Loucy (cell line): ENCODE measurements around the gene ANO8.

Source experiments
- H2AFZ ChIP-seq: fragments of 200-600 bp; sonication (generic); 2 replicates; pipeline ENCODE4 v1.6.0; 2016; ENCODE audit warnings: antibody characterized with exemption, mild to moderate bottlenecking, low read length, moderate library complexity
- H3F3A ChIP-seq: fragments of 200-600 bp; 2 replicates; pipeline ENCODE4 v1.6.0; 2016; ENCODE audit warnings: antibody characterized with exemption, low read depth, mild to moderate bottlenecking
- H3K27me3 ChIP-seq: fragments of 200-600 bp; sonication (generic); 2 replicates; pipeline ENCODE4 v1.6.1; 2014; ENCODE audit warnings: low read length, mild to moderate bottlenecking; ENCODE audit not compliant: insufficient read depth, poor library complexity, severe bottlenecking
- H3K36me3 ChIP-seq: fragments of 200-600 bp; sonication (generic); 2 replicates; pipeline ENCODE4 v1.6.1; 2016; ENCODE audit warnings: low read length; ENCODE audit not compliant: insufficient read depth
- H3K4me1 ChIP-seq: fragments of 200-600 bp; sonication (generic); 2 replicates; pipeline ENCODE4 v1.5.1; 2014; ENCODE audit warnings: low read length, mild to moderate bottlenecking; ENCODE audit not compliant: insufficient read depth, poor library complexity, severe bottlenecking
- H3K4me2 ChIP-seq: fragments of 200-600 bp; sonication (generic); 2 replicates; pipeline ENCODE4 v1.6.0; 2014; ENCODE audit warnings: antibody characterized with exemption, low read length, low read depth, mild to moderate bottlenecking; ENCODE audit not compliant: poor library complexity, severe bottlenecking
- H3K4me3 ChIP-seq: fragments of 200-600 bp; sonication (generic); 2 replicates; pipeline ENCODE4 v1.5.1; 2014; ENCODE audit warnings: low read length, mild to moderate bottlenecking, mixed read lengths; ENCODE audit not compliant: poor library complexity, severe bottlenecking
- H3K79me2 ChIP-seq: fragments of 200-600 bp; sonication (generic); 2 replicates; pipeline ENCODE4 v1.6.1; 2014; ENCODE audit warnings: low read length; ENCODE audit not compliant: insufficient read depth
- H3K9ac ChIP-seq: fragments of 200-600 bp; sonication (generic); 2 replicates; pipeline ENCODE4 v1.6.0; 2014; ENCODE audit warnings: mild to moderate bottlenecking, low read depth, low read length, moderate library complexity; ENCODE audit not compliant: poor library complexity, severe bottlenecking
- H3K9me2 ChIP-seq: fragments of 200-600 bp; sonication (generic); replicated peaks from 2 replicates; pipeline ENCODE4 v1.6.1; 2016; ENCODE audit warnings: low read depth, low read length, mixed read lengths
- H3K9me3 ChIP-seq: fragments of 200-600 bp; sonication (generic); 2 replicates; pipeline ENCODE4 v1.6.1; 2014; ENCODE audit warnings: mild to moderate bottlenecking, antibody characterized with exemption, low read length, low read depth; ENCODE audit not compliant: insufficient read depth
- H4K20me1 ChIP-seq: fragments of 200-600 bp; sonication (generic); 2 replicates; pipeline ENCODE4 v1.6.0; 2014; ENCODE audit warnings: antibody characterized with exemption, low read length, mild to moderate bottlenecking; ENCODE audit not compliant: insufficient read depth, poor library complexity, severe bottlenecking
- CTCF ChIP-seq: fragments of 200-600 bp; sonication (generic); conservative IDR thresholded peaks from 2 replicates; pipeline ENCODE4 v1.5.1; 2014; ENCODE audit warnings: mild to moderate bottlenecking, antibody characterized with exemption, low read length
- EZH2phosphoT487 ChIP-seq: fragments of 200-600 bp; IDR thresholded peaks from 2 replicates; pipeline ENCODE4 v1.6.1; 2018; ENCODE audit warnings: antibody characterized with exemption, mild to moderate bottlenecking, moderate library complexity, borderline replicate concordance

Gene ANO8

GRCh38 chr19:17320435-17320834 is 14.2 kb downstream of the ANO8 start:
- Histone ChIP-seq H4K20me1 (no peaks in the 10 kb centered on the region), H3K9me2 (no peaks in the 10 kb centered on the region), H3K79me2 (no peaks in the 10 kb centered on the region), H3K4me1 (no peaks in the 10 kb centered on the region), H3K9me3 (no peaks in the 10 kb centered on the region), H3K9ac (no peak overlapping the region), H3K27me3 (no peaks in the 10 kb centered on the region), H3K4me3 (no peak overlapping the region), H3K36me3 (peaks cover 39% of the 10 kb centered on the region; the same call in 1 of the 2 replicates), H2AFZ (no peak overlapping the region), H3K4me2 (no peak overlapping the region), H3F3A (no peaks in the 10 kb centered on the region)
- TF ChIP-seq CTCF (no peak), EZH2phosphoT487 (no peak)

- no peaks in the 10 kb centered on the region for H3K9me2 ChIP-seq
- H3K9ac ChIP-seq, result no peak overlapping the region
- H3K79me2 ChIP-seq, result no peaks in the 10 kb centered on the region
- no peaks in the 10 kb centered on the region for H3F3A ChIP-seq
- no peaks in the 10 kb centered on the region for H3K9me3 ChIP-seq
- no peaks in the 10 kb centered on the region for H3K4me1 ChIP-seq
- no peaks in the 10 kb centered on the region for H3K27me3 ChIP-seq
- H3K4me2 ChIP-seq, result no peak overlapping the region
- H3K36me3 ChIP-seq, result peaks cover 42% of the 10 kb centered on the region; the same call in 1 of the 2 replicates
- no peaks in the 10 kb centered on the region for H4K20me1 ChIP-seq
- no peak overlapping the region for H3K4me3 ChIP-seq
- H2AFZ ChIP-seq, result no peak overlapping the region
- no peak for TF ChIP-seq EZH2phosphoT487
- TF ChIP-seq CTCF, result no peak
Measured at GRCh38 chr19:17319473-17320238, 15.0 kb downstream of the ANO8 start.

GRCh38 chr19:17318966-17319365 is 15.7 kb downstream of the ANO8 start:
- Histone ChIP-seq H2AFZ (no peak overlapping the region), H3K9me3 (no peaks in the 10 kb centered on the region), H3K4me1 (no peaks in the 10 kb centered on the region), H3K27me3 (no peaks in the 10 kb centered on the region), H3K9ac (no peak overlapping the region), H3K79me2 (no peaks in the 10 kb centered on the region; the same call in 1 of the 2 replicates), H3K9me2 (no peaks in the 10 kb centered on the region), H4K20me1 (no peaks in the 10 kb centered on the region), H3K36me3 (peaks cover 49% of the 10 kb centered on the region; the same call in 1 of the 2 replicates), H3F3A (no peaks in the 10 kb centered on the region), H3K4me3 (no peak overlapping the region), H3K4me2 (no peak overlapping the region)
- TF ChIP-seq EZH2phosphoT487 (no peak), CTCF (no peak)
